ENCODE data around the gene SLC11A1. TPM values are rescaled to one million over a fixed set of nuclear protein-coding genes. Genes with fewer than 3 reads are reported as not detected.

SLC11A1 gene
- total and polyA plus RNA-seq, 2 experiments from 2014 or later, result 0.31 TPM; not detected in 1

- Histone ChIP-seq H3F3A (replicated peaks; ENCODE audit: low read depth) (no peaks in the 10 kb centered on the region), H3K36me3 (ENCODE audit: insufficient read depth) (no peaks in the 10 kb centered on the region), H3K9me2 (ENCODE audit: insufficient read depth) (no peaks in the 10 kb centered on the region), H3K4me3 (no peak overlapping the region), H3K27me3 (ENCODE audit: insufficient read depth) (no peaks in the 10 kb centered on the region), H2AFZ (peak overlapping the region; percentile 66; the same call in 1 of the 2 replicates), H4K20me1 (replicated peaks; ENCODE audit: insufficient read depth) (no peaks in the 10 kb centered on the region), H3K79me2 (replicated peaks; ENCODE audit: insufficient read depth) (no peaks in the 10 kb centered on the region), H3K4me2 (peak overlapping the region; percentile 60; the same call in 1 of the 2 replicates), H3K27ac (ENCODE audit: low read depth) (no peak overlapping the region), H3K4me1 (ENCODE audit: insufficient read depth) (peaks cover 10% of the 10 kb centered on the region; the same call in 1 of the 2 replicates)
- H3K4me1 Mint-ChIP-seq, result peaks cover 6% of the 10 kb centered on the region; the same call in 2 of the 3 replicates
- no peaks in the 10 kb centered on the region for H3K9me3 Mint-ChIP-seq
- H3K36me3 Mint-ChIP-seq (ENCODE audit: low read depth), result no peaks in the 10 kb centered on the region
- DNase-seq (ENCODE audit: low spot score) (no peak), ATAC-seq (no peak; the same call in 2 of the 3 replicates)
- H3K27me3 Mint-ChIP-seq (ENCODE audit: insufficient read depth, low read depth, poor library complexity), result peaks cover 11% of the 10 kb centered on the region
- no peak for TF ChIP-seq EZH2phosphoT487 (IDR thresholded peaks at IDR 0.05; ENCODE audit: unreplicated experiment)
- no peak for TF ChIP-seq ETS1 (IDR thresholded peaks at IDR 0.05)
- no peak for TF ChIP-seq JUNB (IDR thresholded peaks at IDR 0.05; ENCODE audit: unreplicated experiment)
- TF ChIP-seq ZNF331 (CRISPR knock-in tag; IDR thresholded peaks at IDR 0.05; ENCODE audit: low read depth), result no peak
- no peak for TF ChIP-seq ZNF462 (CRISPR knock-in tag; IDR thresholded peaks at IDR 0.05)
- no peak for TF ChIP-seq CREB1 (CRISPR knock-in tag; IDR thresholded peaks at IDR 0.05; ENCODE audit: low read depth)
- no peak for TF ChIP-seq ZNF114 (CRISPR knock-in tag; IDR thresholded peaks at IDR 0.05)
- no peak for TF ChIP-seq EZH2 (IDR thresholded peaks at IDR 0.05; ENCODE audit: low read depth, unreplicated experiment)
- TF ChIP-seq REST (IDR thresholded peaks at IDR 0.05; ENCODE audit: unreplicated experiment), result no peak
- TF ChIP-seq POLR2AphosphoS5 (IDR thresholded peaks at IDR 0.05; ENCODE audit: low read depth), result no peak
- no peak for TF ChIP-seq CTCF (conservative IDR thresholded peaks at IDR 0.05; ENCODE audit: low read depth in 2 of 2)
- no peak for TF ChIP-seq STAT1 (IDR thresholded peaks at IDR 0.05; ENCODE audit: unreplicated experiment)
- TF ChIP-seq NANOG (IDR thresholded peaks at IDR 0.05; ENCODE audit: borderline replicate concordance), result no peak
- no peak overlapping the region for H3K4me3 Mint-ChIP-seq
- H3K27ac Mint-ChIP-seq, result peak overlapping the region; percentile 13; the same call in 1 of the 2 replicates
Observed at GRCh38 chr2:218419630-218420216, 37.6 kb downstream of the SLC11A1 start.

Data from GM23338 (cell line).